ENCODE measurements around the gene PPM1N. TPM values are rescaled to one million over a fixed set of nuclear protein-coding genes. Genes with fewer than 3 reads are reported as not detected.
A peak's percentile ranks its signal among the peaks of the same experiment; 100 is the strongest.

PPM1N gene
- total RNA-seq, 3 donors from 2014 or later (not counting 1 experiment from before 2014, with no cell fraction given), result 5.1 to 8.3 (median 6.8) TPM

GRCh38 chr19:45528149-45528743 lies 30.0 kb downstream of the PPM1N start:
- no peak for DNase-seq
- peaks cover 48% of the 10 kb centered on the region for H3K36me3 ChIP-seq (ENCODE audit: control insufficient read depth, insufficient read depth, low read length)
- 81% methylated on average over 16 of the region's 17 CpGs for whole genome bisulfite sequencing (ENCODE audit: insufficient coverage)

GRCh38 chr19:45528744-45529419 lies 30.6 kb downstream of the PPM1N start:
- 19% methylated on average over 49 of the region's 49 CpGs for WGBS (ENCODE audit: insufficient coverage)
- Histone ChIP-seq H3K36me3 (ENCODE audit: control insufficient read depth, insufficient read depth, low read length) (peaks cover 42% of the 10 kb centered on the region), H3K4me3 (ENCODE audit: low read length) (no peak overlapping the region), H3K4me1 (ENCODE audit: control insufficient read depth, insufficient read depth, low read length) (peaks cover 14% of the 10 kb centered on the region), H3K27ac (ENCODE audit: low read length) (no peak overlapping the region), H3K9me3 (ENCODE audit: control insufficient read depth, insufficient read depth, low read length) (no peaks in the 10 kb centered on the region), H3K27me3 (ENCODE audit: control insufficient read depth, insufficient read depth, low read length) (no peaks in the 10 kb centered on the region)
- Mint-ChIP-seq H3K27ac (peak overlapping the region in 1 of 2 donors; percentile 60), H3K4me1 (peaks cover 13 to 20% of the 10 kb centered on the region in 2 donors), H3K4me3 (no peak overlapping the region), H3K27me3 (ENCODE audit: low read depth in 2 of 2) (no peaks in the 10 kb centered on the region), H3K36me3 (no peaks in the 10 kb centered on the region), H3K9me3 (no peaks in the 10 kb centered on the region)
- intact Hi-C loops (cut with micrococcal nuclease), result no loop called here
- ATAC-seq (peak in 1 of 3 donors; percentile 45), DNase-seq (peak in 1 of 2 donors; percentile 41)
- no peak for TF ChIP-seq CTCF (IDR thresholded peaks at IDR 0.05)

More at GRCh38 chr19:45528149-45528743, 30.0 kb downstream of the PPM1N start:
- no peaks in the 10 kb centered on the region for H3K9me3 ChIP-seq (ENCODE audit: control insufficient read depth, insufficient read depth, low read length)
- TF ChIP-seq CTCF (IDR thresholded peaks at IDR 0.05), result no peak
- intact Hi-C loops (cut with micrococcal nuclease), result no loop called here
- H3K4me1 ChIP-seq (ENCODE audit: control insufficient read depth, insufficient read depth, low read length), result peaks cover 20% of the 10 kb centered on the region
- Mint-ChIP-seq H3K9me3 (no peaks in the 10 kb centered on the region), H3K4me1 (peaks cover 20 to 26% of the 10 kb centered on the region in 2 donors), H3K27ac (peak overlapping the region; percentile 52 to 60), H3K4me3 (no peak overlapping the region), H3K36me3 (no peaks in the 10 kb centered on the region), H3K27me3 (ENCODE audit: low read depth in 2 of 2) (no peaks in the 10 kb centered on the region)
- H3K27ac ChIP-seq (ENCODE audit: low read length), result no peak overlapping the region
- no peaks in the 10 kb centered on the region for H3K27me3 ChIP-seq (ENCODE audit: control insufficient read depth, insufficient read depth, low read length)
- H3K4me3 ChIP-seq (ENCODE audit: low read length), result no peak overlapping the region
- no peak for ATAC-seq

GRCh38 chr19:45529420-45529785 lies 31.2 kb downstream of the PPM1N start:
- Histone ChIP-seq H3K4me1 (ENCODE audit: control insufficient read depth, insufficient read depth, low read length) (peaks cover 12% of the 10 kb centered on the region), H3K27ac (ENCODE audit: low read length) (no peak overlapping the region), H3K9me3 (ENCODE audit: control insufficient read depth, insufficient read depth, low read length) (no peaks in the 10 kb centered on the region), H3K27me3 (ENCODE audit: control insufficient read depth, insufficient read depth, low read length) (no peaks in the 10 kb centered on the region), H3K4me3 (ENCODE audit: low read length) (no peak overlapping the region), H3K36me3 (ENCODE audit: control insufficient read depth, insufficient read depth, low read length) (peaks cover 37% of the 10 kb centered on the region)
- DNase-seq (no peak), ATAC-seq (no peak)
- peaks cover 11 to 18% of the 10 kb centered on the region in 2 donors for H3K4me1 Mint-ChIP-seq
- H3K4me3 Mint-ChIP-seq, result no peak overlapping the region
- no peaks in the 10 kb centered on the region for H3K27me3 Mint-ChIP-seq (ENCODE audit: low read depth in 2 of 2)
- no peaks in the 10 kb centered on the region for H3K9me3 Mint-ChIP-seq
- no peaks in the 10 kb centered on the region for H3K36me3 Mint-ChIP-seq
- WGBS (ENCODE audit: insufficient coverage), result 40% methylated on average over 13 of the region's 14 CpGs
- no peak for TF ChIP-seq CTCF (IDR thresholded peaks at IDR 0.05)
- no peak overlapping the region for H3K27ac Mint-ChIP-seq
- intact Hi-C loops (cut with micrococcal nuclease), result no loop called here
